ENCODE results near the gene ZSWIM2.
"Not testable (repeated sequence)": the region's sequence is repeated elsewhere in the genome, so short reads cannot be mapped to it uniquely, and the experiment has no call there.

Gene ZSWIM2

GRCh38 chr2:186842373-186842772, 6.6 kb downstream of the ZSWIM2 start:
- H3K4me3 ChIP-seq (ENCODE audit: low read depth, low read length) = no peak overlapping the region

GRCh38 chr2:186841940-186842339, 7.0 kb downstream of the ZSWIM2 start:
- no peak overlapping the region for H3K4me3 ChIP-seq (ENCODE audit: low read depth, low read length)

DNA sequence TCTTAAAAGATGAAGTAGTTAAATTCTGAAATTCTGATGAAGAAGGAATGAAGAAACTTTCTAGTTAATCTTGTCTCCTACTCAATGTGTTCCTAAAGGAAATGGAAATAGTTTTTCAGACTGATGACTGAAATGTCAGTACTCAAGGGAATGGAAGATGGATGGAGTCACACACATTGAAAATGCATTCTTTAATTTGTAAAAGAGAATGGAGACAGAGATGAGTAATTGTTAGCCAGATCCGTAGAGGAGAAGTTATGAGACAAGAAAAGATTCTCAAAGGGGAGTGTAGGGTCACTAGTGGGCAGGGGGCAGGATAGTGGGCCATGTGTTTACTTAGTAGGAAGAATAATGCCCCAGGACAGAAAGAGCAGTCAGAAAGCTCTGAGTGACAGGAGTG, 13.3 kb downstream of the ZSWIM2 start:
- H3K4me3 ChIP-seq (ENCODE audit: low read depth, low read length) = no peak overlapping the region

DNA sequence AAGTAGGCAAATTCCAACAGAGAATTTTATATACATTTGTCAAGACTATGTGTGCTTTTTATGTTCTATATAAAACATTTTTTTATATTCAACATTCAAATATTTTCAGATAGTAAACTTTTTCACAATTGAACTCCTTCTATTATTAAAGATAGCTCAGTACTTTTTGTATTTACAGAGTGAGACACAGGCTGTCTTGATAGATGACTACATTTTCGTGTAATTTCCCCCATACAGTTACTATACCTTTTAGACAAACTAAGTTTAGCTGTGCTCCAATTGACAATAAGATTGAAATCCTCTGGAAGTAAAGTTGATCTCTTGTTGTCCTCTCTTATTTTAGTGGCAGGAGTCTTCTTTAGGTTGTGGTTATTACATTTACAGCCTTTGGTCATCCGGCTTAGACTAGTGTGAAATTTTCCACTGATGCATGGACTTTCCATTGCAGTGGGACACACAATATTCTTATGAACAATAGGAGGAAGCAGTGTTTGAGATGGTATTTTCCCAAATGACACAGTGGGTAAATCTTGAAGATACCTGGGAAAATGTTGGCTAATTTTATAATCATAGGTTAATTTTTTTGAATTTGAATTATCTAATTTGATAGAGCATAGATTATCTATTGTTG, 21.0 kb downstream of the ZSWIM2 start:
- no peak overlapping the region for H3K4me3 ChIP-seq (ENCODE audit: low read depth, low read length)

DNA sequence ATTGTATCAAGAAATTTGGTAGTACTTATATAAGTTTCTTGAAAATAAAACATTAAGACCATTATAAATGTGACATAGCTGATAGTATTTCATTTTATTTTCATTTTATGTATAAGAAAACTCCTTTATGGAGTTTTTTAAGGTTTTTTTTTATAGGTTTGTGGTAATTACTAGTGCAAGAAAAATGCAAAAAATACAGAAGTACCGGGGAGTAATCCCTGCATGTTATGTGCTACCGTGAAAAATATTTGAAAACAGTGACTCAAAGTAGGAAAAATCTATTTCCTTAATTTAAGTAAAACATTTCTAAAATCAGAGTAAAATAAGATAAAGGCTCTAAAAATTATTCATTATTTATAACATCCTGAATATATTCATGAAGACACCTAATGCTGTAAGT, 21.6 kb downstream of the ZSWIM2 start:
- H3K4me3 ChIP-seq (ENCODE audit: low read depth, low read length) = no peak overlapping the region

GRCh38 chr2:186822323-186822722, 26.6 kb downstream of the ZSWIM2 start:
- H3K4me3 ChIP-seq (ENCODE audit: low read depth, low read length) = no peak overlapping the region

GRCh38 chr2:186820303-186820702, 28.7 kb downstream of the ZSWIM2 start:
- no peak overlapping the region for H3K4me3 ChIP-seq (ENCODE audit: low read depth, low read length)

DNA sequence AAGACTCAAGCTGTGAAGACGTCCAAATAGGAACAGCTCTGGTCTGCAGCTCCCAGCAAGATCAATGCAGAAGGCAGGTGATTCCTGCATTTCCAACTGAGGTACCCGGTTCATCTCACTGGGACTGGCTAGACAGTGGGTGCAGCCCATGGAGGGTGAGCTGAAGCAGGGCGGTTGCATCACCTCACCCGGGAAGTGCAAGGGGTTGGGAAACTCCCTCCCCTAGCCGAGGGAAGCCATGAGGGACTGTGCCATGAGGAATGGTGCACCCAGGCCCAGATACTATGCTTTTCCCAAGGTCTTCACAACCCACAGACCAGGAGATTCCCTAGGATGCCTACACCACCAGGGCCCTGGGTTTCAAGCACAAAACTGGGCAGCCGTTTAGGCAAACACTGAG, 37.2 kb downstream of the ZSWIM2 start:
- H3K4me3 ChIP-seq (ENCODE audit: low read depth, low read length) = not testable (repeated sequence)

DNA sequence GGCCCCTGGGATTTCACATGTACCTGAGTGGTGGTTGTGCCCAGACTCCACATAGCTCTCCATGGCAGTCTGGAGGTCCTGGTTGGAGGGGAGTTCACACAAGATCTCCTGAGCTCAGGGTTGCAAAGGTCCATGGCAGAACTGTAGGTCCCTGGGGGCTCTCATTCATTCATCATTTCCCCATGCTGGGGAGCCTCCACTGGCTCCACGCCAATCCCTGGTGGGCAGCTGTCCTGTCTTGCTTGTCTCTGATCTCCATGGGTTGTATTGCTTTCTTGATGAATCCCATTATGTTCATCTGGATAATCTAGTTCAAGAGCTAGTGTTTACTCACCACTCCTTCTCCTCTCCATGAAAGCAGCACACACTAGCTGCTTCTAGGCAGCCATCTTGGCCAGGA, 42.4 kb downstream of the ZSWIM2 start:
- no peak overlapping the region for H3K4me3 ChIP-seq (ENCODE audit: low read depth, low read length)

DNA sequence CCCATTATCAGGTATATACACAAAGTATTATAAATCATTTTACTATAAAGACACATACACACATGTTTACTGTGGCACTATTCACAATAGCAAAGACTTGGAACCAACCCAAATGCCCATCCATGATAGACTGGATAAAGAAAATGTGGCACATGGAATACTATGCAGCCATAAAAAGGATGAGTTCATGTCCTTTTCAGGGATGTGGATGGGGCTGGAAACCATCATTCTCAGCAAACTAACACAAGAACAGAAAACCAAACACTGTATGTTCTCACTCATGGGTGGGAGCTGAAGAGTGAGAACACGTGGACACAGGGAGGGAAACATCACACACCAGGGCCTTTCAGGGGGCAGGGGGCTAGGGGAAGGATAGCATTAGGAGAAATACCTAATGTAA, 50.4 kb downstream of the ZSWIM2 start:
- H3K4me3 ChIP-seq (ENCODE audit: low read depth, low read length) = not testable (repeated sequence)

- H3K4me3 ChIP-seq (ENCODE audit: low read depth, low read length) = no peak overlapping the region
Observed at GRCh38 chr2:186784930-186785329, 64.0 kb downstream of the ZSWIM2 start.

GRCh38 chr2:186783254-186783653, 65.7 kb downstream of the ZSWIM2 start:
- no peak overlapping the region for H3K4me3 ChIP-seq (ENCODE audit: low read depth, low read length)

- no peak overlapping the region for H3K4me3 ChIP-seq (ENCODE audit: low read depth, low read length)
Observed at GRCh38 chr2:186780701-186781316, 68.2 kb downstream of the ZSWIM2 start.
